Gastroesophageal sphincter (tissue), 3 donors: ENCODE measurements around the gene PCBD1.

Experiments used
- POLR2A ChIP-seq, 2 donors: fragments of 450-650 bp; IDR thresholded peaks; one replicate each; pipeline ENCODE4 v1.6.1; 2017; ENCODE audit warnings: antibody characterized with exemption in 2 of 2, mild to moderate bottlenecking in 2 of 2, moderate library complexity in 1 of 2
- POLR2AphosphoS5 ChIP-seq: sonication (generic); formaldehyde crosslinking; IDR thresholded peaks from one replicate; pipeline ENCODE4 v1.6.1; 2017; ENCODE audit warnings: antibody characterized with exemption
- TF ChIP-seq, protein P1 (sequence below), 4 experiments: fragments of 200-600 bp in 2 of 4; fragments of 450-650 bp in 2 of 4; sonication (generic) in 1 of 4; IDR thresholded peaks; one replicate each; pipeline ENCODE4 v1.5.1; 2017 to 2019; ENCODE audit warnings: antibody characterized with exemption in 4 of 4, mild to moderate bottlenecking in 2 of 4, moderate library complexity in 2 of 4

- no peak for TF ChIP-seq POLR2A (IDR thresholded peaks at IDR 0.05)
- TF ChIP-seq, protein P1, sequence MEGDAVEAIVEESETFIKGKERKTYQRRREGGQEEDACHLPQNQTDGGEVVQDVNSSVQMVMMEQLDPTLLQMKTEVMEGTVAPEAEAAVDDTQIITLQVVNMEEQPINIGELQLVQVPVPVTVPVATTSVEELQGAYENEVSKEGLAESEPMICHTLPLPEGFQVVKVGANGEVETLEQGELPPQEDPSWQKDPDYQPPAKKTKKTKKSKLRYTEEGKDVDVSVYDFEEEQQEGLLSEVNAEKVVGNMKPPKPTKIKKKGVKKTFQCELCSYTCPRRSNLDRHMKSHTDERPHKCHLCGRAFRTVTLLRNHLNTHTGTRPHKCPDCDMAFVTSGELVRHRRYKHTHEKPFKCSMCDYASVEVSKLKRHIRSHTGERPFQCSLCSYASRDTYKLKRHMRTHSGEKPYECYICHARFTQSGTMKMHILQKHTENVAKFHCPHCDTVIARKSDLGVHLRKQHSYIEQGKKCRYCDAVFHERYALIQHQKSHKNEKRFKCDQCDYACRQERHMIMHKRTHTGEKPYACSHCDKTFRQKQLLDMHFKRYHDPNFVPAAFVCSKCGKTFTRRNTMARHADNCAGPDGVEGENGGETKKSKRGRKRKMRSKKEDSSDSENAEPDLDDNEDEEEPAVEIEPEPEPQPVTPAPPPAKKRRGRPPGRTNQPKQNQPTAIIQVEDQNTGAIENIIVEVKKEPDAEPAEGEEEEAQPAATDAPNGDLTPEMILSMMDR (IDR thresholded peaks at IDR 0.05), result no peak
- no peak for TF ChIP-seq POLR2AphosphoS5
Measured at GRCh38 chr10:70931168-70931815, 42.9 kb upstream of the PCBD1 start.
